ENCODE measurements around the gene ARHGAP22.
"Not testable (repeated sequence)": the region's sequence is repeated elsewhere in the genome, so short reads cannot be mapped to it uniquely, and the experiment has no call there.

The ARHGAP22 gene

DNA sequence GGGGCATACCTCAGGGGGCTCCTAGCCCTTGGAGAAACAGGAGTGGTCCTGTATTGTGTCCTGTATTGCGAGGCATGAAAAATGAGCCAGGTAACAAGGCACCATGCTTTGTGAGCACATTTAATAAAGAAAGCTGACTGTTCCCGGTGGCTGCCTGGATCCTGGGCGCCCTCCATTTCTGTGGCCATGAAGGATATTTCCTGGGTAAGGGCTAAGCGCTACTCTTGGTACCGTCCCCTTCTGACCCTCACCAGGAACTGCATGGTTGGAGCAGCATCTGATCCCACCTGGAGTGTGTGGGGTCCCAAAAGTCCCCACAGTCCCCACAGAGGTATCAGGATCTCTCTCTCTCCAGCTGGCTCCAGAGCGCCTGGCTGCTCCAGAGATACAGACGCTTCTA lies 158.9 kb downstream of the ARHGAP22 start:
- no peak for DNase-seq

DNA sequence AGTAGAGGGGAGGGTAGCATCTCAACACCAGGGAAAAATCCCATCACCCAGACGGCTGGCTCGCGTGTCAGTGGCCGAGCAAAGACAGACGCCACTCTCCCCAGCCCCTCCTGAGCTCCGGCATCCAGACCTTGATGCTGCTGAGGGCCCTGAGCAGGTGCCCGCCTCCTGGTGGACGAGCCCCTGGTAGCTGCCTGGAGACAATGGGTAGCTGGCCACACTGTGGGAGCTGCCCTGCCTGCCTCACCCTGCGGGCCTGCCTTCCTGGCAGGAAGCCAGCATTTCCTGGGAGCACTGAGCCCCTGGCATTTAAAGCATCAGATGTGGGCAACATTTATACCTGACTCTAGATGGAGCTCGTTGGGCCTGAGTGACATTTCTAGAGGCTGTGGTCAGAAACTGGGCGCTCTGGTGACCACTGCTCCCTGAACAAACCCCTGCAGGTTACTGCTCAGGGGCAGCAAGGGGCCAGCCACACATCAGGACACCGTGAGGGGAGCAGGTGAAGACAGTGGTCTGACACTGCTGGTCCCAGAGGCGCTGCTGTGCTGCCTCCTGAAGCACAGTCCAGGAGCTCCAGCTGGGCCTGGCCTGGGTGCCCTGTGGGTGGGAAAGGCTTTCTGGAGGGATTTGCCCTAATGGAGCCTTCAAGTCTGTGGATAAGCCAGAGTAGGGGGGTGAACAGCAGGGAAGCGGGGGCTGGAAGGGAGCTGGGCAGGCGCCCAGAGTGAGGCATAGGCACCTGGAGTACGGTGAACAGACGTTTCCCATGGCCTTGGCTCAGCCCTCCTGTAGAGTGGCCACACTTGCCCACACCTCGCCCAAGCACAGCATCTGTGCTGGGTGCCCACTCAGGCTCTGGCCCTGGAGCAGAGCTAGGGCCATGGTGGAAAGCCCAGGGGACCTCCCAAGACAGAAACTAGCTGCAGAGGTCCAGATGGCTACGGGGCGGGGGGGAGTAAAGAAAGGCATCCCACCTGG lies 159.7 kb downstream of the ARHGAP22 start:
- no peak for DNase-seq

DNA sequence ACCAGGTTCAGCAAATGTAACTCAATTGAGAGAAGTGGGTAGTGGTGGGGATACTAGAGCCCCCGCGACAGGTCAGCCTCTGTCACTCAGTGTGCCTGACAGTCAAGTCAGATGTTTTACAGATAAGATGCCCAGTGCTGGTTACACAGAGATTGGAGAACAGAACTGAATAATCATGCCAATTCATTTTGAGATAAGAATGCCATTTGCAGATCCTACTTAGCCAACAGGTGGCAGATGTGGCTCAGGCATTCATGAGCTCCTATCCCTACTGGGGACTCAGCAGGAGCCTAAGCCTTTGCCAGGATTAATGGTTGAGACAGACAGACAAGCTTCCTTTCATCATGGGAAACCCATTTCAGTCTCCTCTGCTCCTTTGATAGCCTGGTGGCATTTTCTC lies 160.6 kb downstream of the ARHGAP22 start:
- DNase-seq = no peak

DNA sequence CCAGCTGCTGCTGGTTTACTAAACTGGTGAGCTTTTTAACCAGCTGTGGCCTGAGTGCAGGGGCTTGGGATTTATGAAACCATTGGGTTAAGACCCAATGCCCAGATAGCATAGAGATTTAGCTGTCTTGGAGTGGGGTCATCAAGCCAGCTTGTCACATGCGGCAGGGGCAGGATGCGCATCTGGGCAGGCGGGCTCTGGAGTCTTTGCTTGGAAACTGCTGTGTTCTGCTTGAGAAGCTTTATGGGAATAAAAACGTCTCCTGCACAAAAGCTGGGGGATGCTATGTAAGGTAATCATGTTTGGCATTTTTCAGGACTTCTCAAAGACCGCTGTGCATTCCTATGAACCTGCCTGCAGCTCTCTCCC lies 162.1 kb downstream of the ARHGAP22 start:
- DNase-seq = no peak

DNA sequence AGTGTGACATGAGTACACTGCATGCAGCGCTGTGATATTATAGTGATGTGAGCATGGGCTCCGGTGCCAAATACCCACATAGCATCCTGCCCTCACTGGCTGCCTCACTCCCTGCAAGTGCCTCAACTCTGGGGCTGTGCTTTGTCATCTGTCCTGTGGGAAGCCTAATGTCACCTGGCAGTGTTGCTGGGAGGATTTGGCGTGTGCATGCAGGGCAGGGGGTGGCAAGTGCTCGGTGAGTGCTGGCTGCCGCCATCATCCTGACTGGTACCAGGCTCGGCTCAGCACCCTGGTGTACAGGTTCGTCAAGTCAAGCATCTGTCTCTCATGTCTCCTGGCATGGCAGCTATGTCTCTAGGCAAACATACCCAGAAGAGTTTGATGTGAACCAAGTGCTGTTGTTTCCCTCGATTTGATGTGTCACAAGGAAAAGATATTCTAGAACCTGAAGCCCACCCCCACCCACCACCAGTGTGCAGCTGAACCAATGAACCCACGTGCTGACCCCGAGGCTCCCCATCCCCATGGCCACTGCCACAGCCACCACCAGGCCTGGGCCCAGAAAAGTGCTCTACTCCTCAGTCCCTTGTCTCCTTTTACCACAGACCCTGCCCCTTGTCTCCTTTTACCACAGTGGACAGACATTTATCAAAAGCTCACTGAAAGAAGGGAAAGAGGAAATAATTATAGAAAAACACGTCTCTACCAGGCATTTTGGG lies 162.6 kb downstream of the ARHGAP22 start:
- no peak for DNase-seq

- no peak for DNase-seq
These were observed 164.1 kb downstream of the ARHGAP22 start for GRCh38 chr10:48440771-48441170.

DNA sequence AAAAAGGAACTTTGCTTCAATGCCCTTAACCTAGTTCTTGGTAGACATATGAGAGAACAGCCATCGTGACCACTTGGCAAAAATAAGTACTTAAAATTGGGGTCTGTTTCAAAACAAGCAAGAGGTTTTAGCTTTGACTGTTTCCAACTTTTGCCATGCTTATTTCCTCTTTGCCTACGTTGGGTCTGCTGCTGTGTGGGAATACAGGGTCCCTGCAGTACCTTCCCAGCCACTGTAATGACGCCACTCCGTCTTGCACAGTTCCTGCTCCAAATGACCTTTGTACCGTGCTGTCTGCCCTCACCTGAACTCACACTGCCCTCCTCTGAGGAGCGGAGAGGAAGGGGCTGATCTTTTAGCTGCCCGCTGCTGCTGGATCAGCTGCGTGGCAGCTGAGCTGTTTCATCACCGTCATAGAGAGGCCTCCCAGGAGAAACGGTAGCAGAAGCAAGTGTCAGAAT lies 165.3 kb downstream of the ARHGAP22 start:
- DNase-seq = no peak

GRCh38 chr10:48439031-48439430 lies 165.8 kb downstream of the ARHGAP22 start:
- no peak for DNase-seq

DNA sequence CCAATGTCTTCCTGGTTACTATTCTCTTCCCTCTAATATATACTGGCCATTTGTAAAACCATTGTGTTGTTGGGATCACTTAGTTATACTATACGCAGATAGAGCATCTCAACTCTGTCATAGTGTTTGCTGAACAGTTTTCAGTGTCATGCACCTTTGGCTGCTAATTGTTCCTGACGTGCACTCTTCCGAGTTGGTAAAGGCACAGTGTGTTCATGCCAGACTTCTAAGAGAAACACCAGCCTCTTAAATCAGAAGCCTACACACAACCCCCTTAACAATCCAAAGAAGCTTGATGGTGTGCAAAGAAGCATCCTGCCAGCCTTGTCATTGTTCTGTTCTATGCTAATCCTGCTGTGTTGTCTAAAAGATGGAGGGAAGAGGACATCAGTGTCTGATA lies 167.3 kb downstream of the ARHGAP22 start:
- DNase-seq = no peak

DNA sequence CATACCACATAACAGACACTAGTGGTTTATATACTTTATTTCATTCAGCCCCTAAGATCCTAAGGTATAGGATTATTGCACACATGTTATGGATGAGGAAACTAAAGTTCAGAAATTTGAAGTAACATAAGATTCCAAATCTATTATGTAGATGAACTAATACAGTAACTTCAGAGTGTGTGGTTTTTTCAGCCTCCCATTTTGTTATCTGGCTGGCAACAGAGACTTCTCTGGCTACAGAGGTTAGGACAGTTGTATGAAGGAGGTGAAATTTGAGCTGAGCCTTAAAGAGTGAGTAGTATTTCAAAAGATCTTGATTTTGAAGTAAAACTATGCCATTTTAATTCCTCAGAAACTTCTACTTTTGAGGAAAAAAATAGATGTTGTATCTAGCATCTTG lies 173.0 kb downstream of the ARHGAP22 start:
- DNase-seq = no peak

DNA sequence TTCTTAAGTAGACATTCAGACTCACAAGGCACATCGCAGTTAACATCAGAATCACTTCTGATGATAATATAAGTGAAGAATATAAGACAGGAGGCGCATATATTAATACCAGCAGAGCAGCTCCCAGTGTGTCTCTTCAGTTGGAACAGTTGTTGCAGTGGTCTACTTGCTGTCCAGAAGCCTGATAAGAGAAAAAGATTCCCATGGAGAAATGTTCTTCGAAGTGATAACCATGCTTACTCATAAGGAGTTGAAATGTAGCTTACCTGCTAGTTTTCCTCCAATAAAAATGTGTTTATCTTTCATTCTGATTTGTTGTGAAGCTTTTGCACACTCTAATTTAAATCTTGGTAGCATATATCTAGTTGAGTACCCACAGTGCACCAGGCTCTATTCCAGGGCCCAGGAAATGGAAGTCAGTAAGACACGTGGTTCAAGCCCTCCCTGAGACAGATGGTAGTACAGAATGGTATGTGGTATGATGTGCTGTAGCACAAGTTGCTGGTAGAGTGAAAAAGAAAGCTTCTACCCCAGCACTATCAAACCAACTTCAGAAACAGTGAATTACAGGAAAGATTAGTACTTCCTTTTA lies 174.4 kb downstream of the ARHGAP22 start:
- DNase-seq = no peak

DNA sequence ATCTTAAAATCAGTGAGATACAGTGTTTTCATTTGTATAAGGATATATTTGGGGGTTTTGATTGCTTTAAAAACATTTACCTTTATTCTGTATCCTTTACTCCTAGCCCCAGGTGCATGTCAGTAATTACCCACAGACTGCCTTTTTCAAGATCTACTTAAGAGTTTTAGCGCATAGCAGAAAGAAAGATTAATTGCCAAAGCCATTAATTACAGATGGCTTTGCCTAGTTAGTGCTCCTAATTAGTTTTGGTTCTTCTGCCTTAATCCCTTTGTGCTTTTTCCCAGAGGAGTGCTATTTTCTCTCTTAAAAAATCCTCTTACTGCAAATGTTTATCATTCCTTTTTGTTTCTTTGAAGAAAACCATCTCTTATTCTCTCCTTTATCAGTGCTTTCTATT lies 175.6 kb downstream of the ARHGAP22 start:
- DNase-seq = no peak

DNA sequence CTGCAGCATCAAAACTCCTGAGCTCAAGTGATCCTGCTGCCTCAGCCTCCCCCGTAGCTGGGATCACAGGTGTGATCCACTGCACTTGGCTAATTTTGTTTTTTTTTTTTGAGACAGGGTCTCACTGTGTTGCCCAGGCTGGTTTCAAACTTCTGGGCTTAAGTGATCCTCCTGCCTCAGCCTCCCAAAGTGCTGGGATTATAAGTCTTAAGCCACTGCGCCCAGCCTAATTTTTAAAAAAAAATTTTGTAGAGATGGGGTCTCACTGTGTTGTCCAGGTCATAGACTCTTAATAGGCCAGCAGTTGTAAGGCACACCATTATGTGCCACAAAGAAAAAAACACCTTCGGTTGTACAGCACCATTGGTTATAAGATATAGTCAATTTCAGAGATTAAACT lies 176.0 kb downstream of the ARHGAP22 start:
- DNase-seq = no peak

GRCh38 chr10:48423884-48424283 lies 181.0 kb downstream of the ARHGAP22 start:
- DNase-seq = no peak

DNA sequence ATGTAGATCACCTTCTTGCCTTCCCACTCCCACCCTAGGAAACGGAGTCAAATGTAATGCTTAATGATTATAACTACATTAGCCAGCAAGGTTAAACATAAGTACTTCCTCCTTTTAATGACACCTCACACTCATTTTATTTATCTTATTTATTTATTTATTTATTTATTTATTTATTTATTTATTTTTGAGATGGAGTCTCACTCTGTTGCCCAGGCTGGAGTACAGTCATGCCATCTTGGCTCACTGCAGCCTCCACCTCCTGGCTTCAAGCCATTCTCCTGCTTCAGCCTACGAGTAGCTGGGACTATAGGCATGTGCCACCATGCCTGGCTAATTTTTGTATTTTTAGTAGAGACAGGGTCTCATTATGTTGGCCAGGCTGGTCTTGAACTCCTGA lies 183.0 kb downstream of the ARHGAP22 start:
- DNase-seq = not testable (repeated sequence)

DNA sequence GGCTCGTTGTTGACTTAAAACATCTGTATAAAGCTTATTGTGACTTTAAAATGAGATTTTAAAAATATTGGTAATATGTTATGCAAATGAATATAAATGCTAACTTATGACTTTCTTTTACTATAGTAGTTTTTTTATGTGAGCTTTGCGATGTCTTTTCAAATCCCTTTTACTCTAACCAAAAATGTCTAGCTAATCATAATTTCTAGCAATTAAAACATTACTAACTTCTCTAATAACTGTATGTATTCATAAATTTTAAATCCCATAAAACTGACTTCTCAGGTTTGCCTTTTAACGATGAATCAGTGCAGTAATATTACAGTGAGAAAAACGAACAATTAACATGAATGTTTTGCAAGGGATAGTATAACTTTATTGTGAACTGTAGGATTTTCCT lies 185.2 kb downstream of the ARHGAP22 start:
- DNase-seq = no peak

GRCh38 chr10:48418189-48418788 lies 186.6 kb downstream of the ARHGAP22 start:
- DNase-seq = no peak

- DNase-seq = no peak
These were observed 187.5 kb downstream of the ARHGAP22 start for GRCh38 chr10:48417374-48417773.

DNA sequence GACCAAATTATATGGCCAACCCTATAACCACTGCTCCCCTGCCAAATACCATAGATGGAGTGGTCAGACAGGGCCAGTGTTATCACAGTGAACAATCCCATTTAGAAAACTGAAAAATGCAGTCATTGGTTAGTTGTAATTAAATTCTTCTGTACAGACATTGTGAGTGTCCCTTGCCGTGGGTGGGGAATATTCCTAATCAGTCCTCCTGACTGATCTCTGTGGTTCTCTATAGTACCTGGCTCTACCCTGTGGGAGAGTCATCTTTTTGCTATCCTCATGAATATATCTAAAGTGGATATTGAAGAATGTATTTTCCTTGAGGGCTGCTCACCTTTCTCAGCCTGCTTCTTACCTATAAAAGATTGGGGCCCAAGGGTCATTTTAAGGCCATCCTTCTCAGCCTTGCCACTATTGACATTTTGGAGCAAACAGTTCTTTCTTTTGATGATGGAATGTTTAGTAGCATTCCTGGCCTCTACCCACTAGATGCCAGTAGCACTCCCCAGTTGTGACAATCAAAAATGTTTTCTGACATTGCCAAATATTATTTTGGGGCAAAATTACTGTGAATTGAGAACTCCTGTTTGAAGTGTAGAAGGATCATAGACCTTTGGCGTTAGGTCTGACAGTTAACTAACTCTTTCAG lies 188.2 kb downstream of the ARHGAP22 start:
- DNase-seq = no peak

- DNase-seq = no peak
These were observed 190.1 kb downstream of the ARHGAP22 start for GRCh38 chr10:48414778-48415177.

DNA sequence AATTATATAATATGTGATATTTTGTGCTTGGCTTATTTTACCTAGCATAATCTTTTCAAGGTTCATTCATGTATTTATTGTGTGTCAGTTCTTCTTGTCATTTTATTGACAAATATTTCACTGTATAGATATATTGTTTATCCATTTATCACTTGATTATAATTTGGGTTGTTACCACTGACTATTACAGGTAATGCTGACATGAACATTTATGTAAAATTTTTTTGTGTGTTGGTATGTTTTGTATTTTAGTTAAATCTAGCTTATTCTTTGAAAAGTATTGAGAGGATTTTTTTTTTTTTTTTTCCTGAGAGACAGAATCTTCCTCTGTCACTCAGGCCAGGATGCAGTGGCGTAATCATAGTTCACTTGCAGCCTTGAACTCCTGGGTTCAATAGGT lies 190.7 kb downstream of the ARHGAP22 start:
- no peak for DNase-seq

DNA sequence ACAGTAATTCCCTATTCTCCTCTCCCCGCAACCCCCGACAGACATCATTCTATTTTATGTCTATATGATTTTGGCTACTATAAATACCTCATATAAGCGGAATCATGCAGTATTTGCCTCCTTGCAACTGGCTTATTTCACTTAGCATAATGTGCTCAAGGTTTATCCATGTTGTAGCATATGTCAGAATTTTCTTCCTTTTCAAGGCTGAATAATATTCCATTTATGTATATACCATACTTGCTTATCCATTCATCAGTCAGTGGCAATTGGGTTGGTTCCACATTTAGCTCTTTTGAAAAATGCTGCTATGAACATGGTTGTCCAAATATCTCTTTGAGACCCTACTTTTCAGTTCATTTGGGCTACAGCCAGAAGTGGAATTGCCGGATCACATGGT lies 191.9 kb downstream of the ARHGAP22 start:
- DNase-seq = no peak

- DNase-seq = no peak
These were observed 192.8 kb downstream of the ARHGAP22 start for GRCh38 chr10:48412081-48412480.

All from activated CD4-positive, alpha-beta T cell treated with anti-CD3 and anti-CD28 coated beads for 4 hours (primary cell).